Panc1 (cell line): ENCODE measurements around the gene HKDC1.

ENCODE experiments used
- POLR2AphosphoS5 ChIP-seq: IDR thresholded peaks from 2 replicates; pipeline ENCODE4 v1.6.1; 2012; ENCODE audit warnings: mild to moderate bottlenecking, low read depth, low read length, moderate library complexity
- SIN3A ChIP-seq: IDR thresholded peaks from 2 replicates; pipeline ENCODE4 v1.6.1; 2012; ENCODE audit warnings: low read depth, mild to moderate bottlenecking, low read length, moderate library complexity, borderline replicate concordance; ENCODE audit not compliant: insufficient read depth
- TCF7L2 ChIP-seq: IDR thresholded peaks from 2 replicates; pipeline ENCODE4 v1.6.1; 2011; ENCODE audit warnings: mild to moderate bottlenecking, low read depth, low read length, inconsistent platforms
- TF ChIP-seq, protein P1 (sequence below): fragments of 450-650 bp; IDR thresholded peaks from 2 replicates; pipeline ENCODE4 v1.5.1; 2017; ENCODE audit warnings: mild to moderate bottlenecking
- TF ChIP-seq, protein P2 (sequence below), 2 experiments: IDR thresholded peaks; 2 replicates each; pipeline ENCODE4 v1.6.1; 2011 to 2012; ENCODE audit warnings: low read depth in 2 of 2, control low read depth in 1 of 2, low read length in 1 of 2, mild to moderate bottlenecking in 1 of 2, moderate library complexity in 1 of 2; ENCODE audit not compliant: insufficient read depth in 1 of 2

DNA sequence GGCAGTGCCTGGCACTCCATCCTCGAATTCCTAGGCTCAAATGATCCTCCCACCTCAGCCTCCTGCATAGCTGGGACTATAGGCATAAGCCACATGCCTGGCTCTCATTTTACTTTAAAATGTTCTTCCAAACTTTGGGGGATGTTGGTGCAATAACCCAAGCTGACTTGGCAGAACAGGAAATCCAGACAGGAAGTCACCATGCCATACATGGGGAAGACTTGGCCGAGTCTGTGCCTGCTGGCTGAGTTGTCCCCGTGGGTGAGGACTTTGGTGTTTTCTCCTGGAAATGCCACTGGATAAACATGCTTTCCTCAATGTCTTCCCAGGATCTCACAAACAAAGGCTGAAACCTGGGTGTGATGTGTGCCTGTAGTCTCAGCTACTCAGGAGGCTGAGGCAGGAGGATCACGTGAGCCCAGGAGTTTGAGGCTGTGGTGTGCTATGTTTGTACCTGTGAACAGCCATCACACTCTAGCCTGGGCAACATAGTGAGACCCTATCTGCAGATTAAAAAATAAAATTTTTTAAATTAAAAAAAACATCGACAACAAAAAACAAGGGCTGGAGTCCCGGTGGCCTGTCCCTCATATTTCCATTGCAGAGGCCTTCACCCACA, 19.8 kb downstream of the HKDC1 start:
- TF ChIP-seq, protein P1, sequence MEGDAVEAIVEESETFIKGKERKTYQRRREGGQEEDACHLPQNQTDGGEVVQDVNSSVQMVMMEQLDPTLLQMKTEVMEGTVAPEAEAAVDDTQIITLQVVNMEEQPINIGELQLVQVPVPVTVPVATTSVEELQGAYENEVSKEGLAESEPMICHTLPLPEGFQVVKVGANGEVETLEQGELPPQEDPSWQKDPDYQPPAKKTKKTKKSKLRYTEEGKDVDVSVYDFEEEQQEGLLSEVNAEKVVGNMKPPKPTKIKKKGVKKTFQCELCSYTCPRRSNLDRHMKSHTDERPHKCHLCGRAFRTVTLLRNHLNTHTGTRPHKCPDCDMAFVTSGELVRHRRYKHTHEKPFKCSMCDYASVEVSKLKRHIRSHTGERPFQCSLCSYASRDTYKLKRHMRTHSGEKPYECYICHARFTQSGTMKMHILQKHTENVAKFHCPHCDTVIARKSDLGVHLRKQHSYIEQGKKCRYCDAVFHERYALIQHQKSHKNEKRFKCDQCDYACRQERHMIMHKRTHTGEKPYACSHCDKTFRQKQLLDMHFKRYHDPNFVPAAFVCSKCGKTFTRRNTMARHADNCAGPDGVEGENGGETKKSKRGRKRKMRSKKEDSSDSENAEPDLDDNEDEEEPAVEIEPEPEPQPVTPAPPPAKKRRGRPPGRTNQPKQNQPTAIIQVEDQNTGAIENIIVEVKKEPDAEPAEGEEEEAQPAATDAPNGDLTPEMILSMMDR = no peak
- no peak for TF ChIP-seq POLR2AphosphoS5
- no peak for TF ChIP-seq SIN3A
- TF ChIP-seq TCF7L2 = no peak
- TF ChIP-seq, protein P2, sequence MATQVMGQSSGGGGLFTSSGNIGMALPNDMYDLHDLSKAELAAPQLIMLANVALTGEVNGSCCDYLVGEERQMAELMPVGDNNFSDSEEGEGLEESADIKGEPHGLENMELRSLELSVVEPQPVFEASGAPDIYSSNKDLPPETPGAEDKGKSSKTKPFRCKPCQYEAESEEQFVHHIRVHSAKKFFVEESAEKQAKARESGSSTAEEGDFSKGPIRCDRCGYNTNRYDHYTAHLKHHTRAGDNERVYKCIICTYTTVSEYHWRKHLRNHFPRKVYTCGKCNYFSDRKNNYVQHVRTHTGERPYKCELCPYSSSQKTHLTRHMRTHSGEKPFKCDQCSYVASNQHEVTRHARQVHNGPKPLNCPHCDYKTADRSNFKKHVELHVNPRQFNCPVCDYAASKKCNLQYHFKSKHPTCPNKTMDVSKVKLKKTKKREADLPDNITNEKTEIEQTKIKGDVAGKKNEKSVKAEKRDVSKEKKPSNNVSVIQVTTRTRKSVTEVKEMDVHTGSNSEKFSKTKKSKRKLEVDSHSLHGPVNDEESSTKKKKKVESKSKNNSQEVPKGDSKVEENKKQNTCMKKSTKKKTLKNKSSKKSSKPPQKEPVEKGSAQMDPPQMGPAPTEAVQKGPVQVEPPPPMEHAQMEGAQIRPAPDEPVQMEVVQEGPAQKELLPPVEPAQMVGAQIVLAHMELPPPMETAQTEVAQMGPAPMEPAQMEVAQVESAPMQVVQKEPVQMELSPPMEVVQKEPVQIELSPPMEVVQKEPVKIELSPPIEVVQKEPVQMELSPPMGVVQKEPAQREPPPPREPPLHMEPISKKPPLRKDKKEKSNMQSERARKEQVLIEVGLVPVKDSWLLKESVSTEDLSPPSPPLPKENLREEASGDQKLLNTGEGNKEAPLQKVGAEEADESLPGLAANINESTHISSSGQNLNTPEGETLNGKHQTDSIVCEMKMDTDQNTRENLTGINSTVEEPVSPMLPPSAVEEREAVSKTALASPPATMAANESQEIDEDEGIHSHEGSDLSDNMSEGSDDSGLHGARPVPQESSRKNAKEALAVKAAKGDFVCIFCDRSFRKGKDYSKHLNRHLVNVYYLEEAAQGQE (IDR thresholded peaks at IDR 0.05; ENCODE audit: insufficient read depth in 1 of 2, low read depth in 2 of 2, low read length in 1 of 2) = no peak
